H1 (cell line): ENCODE measurements around the gene TMED4. TPM values are rescaled to one million over a fixed set of nuclear protein-coding genes. Genes with fewer than 3 reads are reported as not detected.

ENCODE experiments used
- CTCF ChIA-PET: fragments of 300-600 bp; sonication (Branson Sonifier 250); formaldehyde crosslinking; loops from one replicate; lab custom pipeline; 2021; ENCODE audit not compliant: partially characterized antibody; lab: Charles Lee
- POLR2A ChIA-PET: fragments of 300-600 bp; sonication (Branson Sonifier 250); formaldehyde crosslinking; loops from one replicate; lab custom pipeline; 2021; ENCODE audit warnings: inconsistent platforms; ENCODE audit not compliant: partially characterized antibody; lab: Charles Lee
- DNase-seq, 2 experiments: peaks; one replicate each; pipeline versions ENCODE4 v3.0.0 to v3.0.0-alpha.2; 2010 to 2022; ENCODE audit warnings: low spot score in 2 of 2, low read depth in 1 of 2, mixed read lengths in 1 of 2
- FAIRE-seq: peaks from 2 replicates; lab custom pipeline; 2011; peaks lifted over from hg19 to GRCh38; lab: Jason Lieb, UNC
- H2AFZ ChIP-seq: 2 replicates; pipeline ENCODE4 v1.8.1; 2012; ENCODE audit warnings: low read length, inconsistent platforms
- H2AK5ac ChIP-seq: 2 replicates; pipeline ENCODE4 v1.6.1; 2013; ENCODE audit warnings: low read depth, low read length
- H2BK120ac ChIP-seq: replicated peaks from 2 replicates; pipeline ENCODE3; 2013; ENCODE audit warnings: low read depth, low read length, inconsistent platforms
- H2BK12ac ChIP-seq: 2 replicates; pipeline ENCODE4 v1.6.1; 2013; ENCODE audit warnings: low read depth, low read length
- H2BK15ac ChIP-seq: 2 replicates; pipeline ENCODE4 v1.6.1; 2013; ENCODE audit warnings: low read length
- H2BK20ac ChIP-seq: 2 replicates; pipeline ENCODE4 v1.6.1; 2013; ENCODE audit warnings: low read length
- H2BK5ac ChIP-seq: 2 replicates; pipeline ENCODE4 v1.6.1; 2013; ENCODE audit warnings: low read depth, low read length
- H3K14ac ChIP-seq: 2 replicates; pipeline ENCODE4 v1.6.1; 2013; ENCODE audit warnings: inconsistent platforms; ENCODE audit not compliant: insufficient read length
- H3K18ac ChIP-seq: 2 replicates; pipeline ENCODE4 v1.6.1; 2013; ENCODE audit warnings: low read length; ENCODE audit errors: extremely low read depth
- H3K23ac ChIP-seq: 2 replicates; pipeline ENCODE4 v1.6.1; 2013; ENCODE audit warnings: inconsistent platforms; ENCODE audit not compliant: insufficient read length
- H3K23me2 ChIP-seq: 2 replicates; pipeline ENCODE4 v1.6.1; 2013; ENCODE audit warnings: low read depth, low read length
- H3K27ac ChIP-seq: 2 replicates; pipeline ENCODE4 v1.6.1; 2011; ENCODE audit warnings: low read depth, low read length, inconsistent platforms
- H3K27me3 ChIP-seq, 4 experiments: replicated peaks in 1 of 4; 1 replicate in 1 of 4; 2 replicates in 3 of 4; pipeline versions ENCODE4 v1.6.1 to v1.8.1; 2011 to 2013; ENCODE audit warnings: low read length in 3 of 4, mild to moderate bottlenecking in 3 of 4, inconsistent platforms in 2 of 4, mixed read lengths in 2 of 4, moderate library complexity in 1 of 4; ENCODE audit not compliant: control insufficient read depth in 3 of 4, insufficient read depth in 3 of 4; ENCODE audit errors: extremely low read depth in 1 of 4
- H3K36me3 ChIP-seq, 4 experiments: 2 replicates each; pipeline versions ENCODE4 v1.6.1 to v1.8.1; 2011 to 2013; ENCODE audit warnings: mild to moderate bottlenecking in 4 of 4, low read length in 3 of 4, moderate library complexity in 2 of 4, control low read depth in 1 of 4, inconsistent platforms in 1 of 4; ENCODE audit not compliant: insufficient read depth in 4 of 4, control insufficient read depth in 2 of 4
- H3K4ac ChIP-seq: replicated peaks from 2 replicates; pipeline ENCODE3; 2013; ENCODE audit warnings: low read length, low read depth, mixed read lengths, inconsistent platforms; ENCODE audit not compliant: insufficient read length
- H3K4me1 ChIP-seq, 4 experiments: replicated peaks in 1 of 4; 1 replicate in 1 of 4; 2 replicates in 3 of 4; pipeline versions ENCODE4 v1.6.1 to v1.8.1; 2011 to 2013; ENCODE audit warnings: low read length in 3 of 4, inconsistent platforms in 2 of 4, mixed read lengths in 1 of 4; ENCODE audit not compliant: insufficient read depth in 4 of 4, control insufficient read depth in 3 of 4
- H3K4me2 ChIP-seq, 2 experiments: 2 replicates each; pipeline versions ENCODE4 v1.6.1 to v1.8.1; 2011 to 2013; ENCODE audit warnings: low read depth in 2 of 2, low read length in 2 of 2, control low read depth in 1 of 2, inconsistent platforms in 1 of 2, mild to moderate bottlenecking in 1 of 2; ENCODE audit not compliant: insufficient read depth in 1 of 2
- H3K4me3 ChIP-seq, 4 experiments: fragments of 200-600, 300-600 bp in 1 of 4; sonication (generic), shearing (Covaris generic), sonication (Bioruptor Twin) in 1 of 4; 2 replicates each; pipeline versions ENCODE4 v1.5.1 to v1.8.1; 2011 to 2016; ENCODE audit warnings: low read length in 4 of 4, low read depth in 3 of 4, control low read depth in 2 of 4, inconsistent platforms in 2 of 4, mild to moderate bottlenecking in 2 of 4, mixed read lengths in 1 of 4, moderate library complexity in 1 of 4; ENCODE audit not compliant: insufficient read depth in 2 of 4; ENCODE audit errors: extremely low read depth in 1 of 4
- H3K56ac ChIP-seq: replicated peaks from 2 replicates; pipeline ENCODE3; 2013; ENCODE audit warnings: low read depth, mild to moderate bottlenecking, mixed read lengths, low read length, inconsistent platforms; ENCODE audit not compliant: insufficient read length
- H3K79me1 ChIP-seq: 2 replicates; pipeline ENCODE4 v1.6.1; 2013; ENCODE audit warnings: low read depth, low read length, control low read depth
- H3K79me2 ChIP-seq, 2 experiments: 2 replicates each; pipeline versions ENCODE4 v1.6.1 to v1.8.1; 2012 to 2013; ENCODE audit warnings: low read length in 2 of 2, mild to moderate bottlenecking in 2 of 2, inconsistent platforms in 1 of 2; ENCODE audit not compliant: insufficient read depth in 2 of 2, control insufficient read depth in 1 of 2
- H3K9ac ChIP-seq, 4 experiments: replicated peaks in 1 of 4; 1 replicate in 1 of 4; 2 replicates in 3 of 4; pipeline versions ENCODE4 v1.6.1 to v1.8.1; 2011 to 2013; ENCODE audit warnings: low read depth in 3 of 4, low read length in 3 of 4, control low read depth in 2 of 4, mild to moderate bottlenecking in 2 of 4, moderate library complexity in 2 of 4, inconsistent platforms in 1 of 4; ENCODE audit errors: extremely low read depth in 1 of 4
- H3K9me3 ChIP-seq, 2 experiments: 2 replicates each; pipeline versions ENCODE4 v1.6.1 to v1.8.1; 2012 to 2013; ENCODE audit warnings: mild to moderate bottlenecking in 2 of 2, moderate library complexity in 2 of 2, control low read depth in 1 of 2, inconsistent platforms in 1 of 2, low read depth in 1 of 2, low read length in 1 of 2, mixed read lengths in 1 of 2; ENCODE audit not compliant: insufficient read depth in 2 of 2
- H4K20me1 ChIP-seq, 2 experiments: replicated peaks in 1 of 2; 2 replicates each; pipeline versions ENCODE3 to v1.8.1; 2011 to 2013; ENCODE audit warnings: inconsistent platforms in 2 of 2, low read length in 2 of 2, mild to moderate bottlenecking in 1 of 2; ENCODE audit not compliant: insufficient read depth in 2 of 2, control insufficient read depth in 1 of 2
- H4K5ac ChIP-seq: 2 replicates; pipeline ENCODE4 v1.6.1; 2013; ENCODE audit warnings: low read length, low read depth, mixed read lengths, inconsistent platforms; ENCODE audit not compliant: insufficient read length
- H4K8ac ChIP-seq: 2 replicates; pipeline ENCODE4 v1.8.0; 2013; ENCODE audit warnings: mild to moderate bottlenecking, moderate library complexity, low read length, inconsistent platforms; ENCODE audit not compliant: insufficient read depth; ENCODE audit errors: extremely low read depth
- H4K91ac ChIP-seq: replicated peaks from 2 replicates; pipeline ENCODE3; 2013; ENCODE audit warnings: low read length, mixed read lengths, inconsistent platforms; ENCODE audit not compliant: insufficient read length
- BRCA1 ChIP-seq: IDR thresholded peaks from 2 replicates; pipeline ENCODE4 v1.6.1; 2012; ENCODE audit warnings: low read depth, low read length, improper control_type of control experiment
- CBX8 ChIP-seq: fragments of 300-800, 300-1000 bp; sonication (generic); IDR thresholded peaks from 2 replicates; pipeline ENCODE4 v1.7.1; 2016; ENCODE audit warnings: low read depth, low read length, borderline replicate concordance
- CHD2 ChIP-seq: IDR thresholded peaks from 2 replicates; pipeline ENCODE4 v1.6.1; 2012; ENCODE audit warnings: low read length, improper control_type of control experiment
- CTBP2 ChIP-seq: IDR thresholded peaks from 2 replicates; pipeline ENCODE4 v1.7.0; 2011; ENCODE audit warnings: borderline replicate concordance, mild to moderate bottlenecking, moderate library complexity, mixed read lengths, low read length; ENCODE audit not compliant: insufficient read depth, insufficient read length
- GABPA ChIP-seq: IDR thresholded peaks from 2 replicates; pipeline ENCODE4 v1.6.1; 2011; ENCODE audit warnings: mild to moderate bottlenecking, low read length, moderate library complexity, borderline replicate concordance; ENCODE audit not compliant: insufficient read depth
- NRF1 ChIP-seq: IDR thresholded peaks from 2 replicates; pipeline ENCODE4 v1.6.1; 2011; ENCODE audit warnings: mild to moderate bottlenecking, low read depth, low read length, improper control_type of control experiment
- POU5F1 ChIP-seq: IDR thresholded peaks from 2 replicates; pipeline ENCODE4 v1.6.1; 2011; ENCODE audit warnings: low read depth, mild to moderate bottlenecking, low read length, moderate library complexity
- RBBP5 ChIP-seq: IDR thresholded peaks from 2 replicates; pipeline ENCODE4 v1.7.1; 2012; ENCODE audit warnings: low read depth, mild to moderate bottlenecking, inconsistent platforms, low read length, moderate library complexity, borderline replicate concordance
- RFX5 ChIP-seq: IDR thresholded peaks from 2 replicates; pipeline ENCODE4 v1.6.1; 2011; ENCODE audit warnings: low read depth, low read length, improper control_type of control experiment, borderline replicate concordance
- RNF2 ChIP-seq: fragments of 200-900, 300-1000 bp; sonication (generic); IDR thresholded peaks from 2 replicates; pipeline ENCODE4 v1.7.1; 2016; ENCODE audit warnings: borderline replicate concordance, low read depth, mild to moderate bottlenecking, antibody characterized with exemption, low read length; ENCODE audit not compliant: poor library complexity, severe bottlenecking; ENCODE audit errors: missing control alignments
- SIN3A ChIP-seq, 2 experiments: IDR thresholded peaks in 1 of 2; conservative IDR thresholded peaks in 1 of 2; 2 replicates each; pipeline ENCODE4 v1.6.1; 2011 to 2012; ENCODE audit warnings: low read length in 2 of 2, improper control_type of control experiment in 1 of 2, low read depth in 1 of 2, mild to moderate bottlenecking in 1 of 2
- SIRT6 ChIP-seq: IDR thresholded peaks from one replicate; pipeline ENCODE4 v1.7.1; 2012; ENCODE audit warnings: low read length, inconsistent platforms
- SUZ12 ChIP-seq: fragments of 200-600 bp; sonication (generic); IDR thresholded peaks from 2 replicates; pipeline ENCODE4 v1.6.1; 2012; ENCODE audit warnings: mild to moderate bottlenecking, inconsistent platforms, low read length, moderate library complexity, mixed read lengths
- YY1 ChIP-seq: IDR thresholded peaks from 2 replicates; pipeline ENCODE4 v1.6.1; 2011; ENCODE audit warnings: low read depth, mild to moderate bottlenecking, low read length
- WGBS, 2 experiments: shearing (Covaris generic) in 1 of 2; methylation state at CpG; one replicate each; pipeline versions ENCODE4 v1.1.6 to v1.1.7; 2013 to 2015; ENCODE audit warnings: low lambda C conversion rate in 2 of 2, mixed read lengths in 2 of 2, inconsistent platforms in 1 of 2, low coverage in 1 of 2, missing lambda C conversion rate in 1 of 2; ENCODE audit not compliant: insufficient replicate concordance in 2 of 2, insufficient coverage in 1 of 2, insufficient read length in 1 of 2; ENCODE audit errors: extremely low coverage in 1 of 2, missing lambda C conversion rate in 1 of 2; 5-methylcytosine and 5-hydroxymethylcytosine counted together
- polyA plus RNA-seq, 7 experiments: library from polyadenylated mRNA; depleted of rRNA in 3 of 7; stranded (reverse) in 5 of 7; unstranded in 2 of 7; fragments of >200 nt in 5 of 7; fragments of 200-250 nt in 2 of 7; gene quantifications; 1 replicate in 5 of 7; 2 replicates in 1 of 7; 4 replicates in 1 of 7; pipeline versions ENCODE4 v1.2.1 to v1.2.3, GENCODE V29; 2011 to 2013; ENCODE audit warnings: missing spikeins in 2 of 7, mixed read lengths in 2 of 7
- total RNA-seq: library from RNA; stranded (reverse); fragmentation: NEBNext Ultra II Directional; extraction: Animal tissue kit (Norgen Biotek cat#: 25700); gene quantifications from 2 replicates; pipeline ENCODE4 v1.2.1, GENCODE V29; 2021

Gene TMED4
- total and polyA plus RNA-seq, 2 of the 8 experiments (the other 6 are each of a cell fraction or from before 2014, with no cell fraction given), result 44.9 to 76.7 TPM

- H3K4ac ChIP-seq, result no peak overlapping the region
- DNase-seq (no peak), FAIRE-seq (no peak)
- H4K8ac ChIP-seq, result no peak overlapping the region
- no peaks in the 10 kb centered on the region for H3K9me3 ChIP-seq
- peaks cover 0 to 21% (median 7%) of the 10 kb centered on the region in 4 experiments; a peak in 4 of 8 replicates for H3K36me3 ChIP-seq
- H2BK15ac ChIP-seq, result no peak overlapping the region
- H4K5ac ChIP-seq, result no peak overlapping the region
- no peaks in the 10 kb centered on the region for H3K27me3 ChIP-seq
- H2BK5ac ChIP-seq, result no peak overlapping the region
- no peak overlapping the region for H4K91ac ChIP-seq
- ChIA-PET POLR2A (interaction anchor here (1.3 to 2.0 kb wide), 4 partner anchors 9 to 15 kb away, joined by 3 to 6 read pairs (median 4); partner anchors contain the start of gene OGDH), CTCF (interaction anchor here (0.9 to 1.7 kb wide), 2 partner anchors 15 to 56 kb away, joined by 3 to 4 read pairs; no protein-coding TSS in a partner anchor)
- H3K4me3 ChIP-seq, result no peak overlapping the region
- peaks cover 15% of the 10 kb centered on the region for H3K79me1 ChIP-seq
- H3K79me2 ChIP-seq, result peaks cover 12 to 83% of the 10 kb centered on the region in 2 experiments
- no peak overlapping the region for H3K18ac ChIP-seq
- 92% methylated on average over 5 of the region's 5 CpGs; no CpG with 5 or more reads in 1 of the 2 experiments for WGBS, 2 experiments
- no peak overlapping the region for H3K9ac ChIP-seq
- H2BK120ac ChIP-seq, result no peak overlapping the region
- H2BK20ac ChIP-seq, result no peak overlapping the region
- H4K20me1 ChIP-seq, result peaks cover 3 to 20% of the 10 kb centered on the region in 2 experiments
- H3K27ac ChIP-seq, result no peak overlapping the region
- no peak overlapping the region for H2AK5ac ChIP-seq
- H2BK12ac ChIP-seq, result no peak overlapping the region
- H2AFZ ChIP-seq, result no peak overlapping the region
- H3K14ac ChIP-seq, result no peak overlapping the region
- H3K4me1 ChIP-seq, result peaks cover 0 to 2% (median 0%) of the 10 kb centered on the region in 4 experiments; a peak in 3 of 7 replicates
- no peak overlapping the region for H3K4me2 ChIP-seq
- H3K56ac ChIP-seq, result no peak overlapping the region
- no peaks in the 10 kb centered on the region for H3K23me2 ChIP-seq
- no peak overlapping the region for H3K23ac ChIP-seq
- TF ChIP-seq RBBP5, result no peak
- TF ChIP-seq RFX5, result no peak
- no peak for TF ChIP-seq NRF1
- TF ChIP-seq CTBP2, result no peak
- TF ChIP-seq BRCA1, result no peak
- TF ChIP-seq YY1, result no peak
- no peak for TF ChIP-seq POU5F1
- TF ChIP-seq SIRT6, result no peak
- TF ChIP-seq CHD2, result no peak
- no peak for TF ChIP-seq GABPA
- TF ChIP-seq CBX8, result no peak
- no peak for TF ChIP-seq RNF2
- TF ChIP-seq SUZ12, result no peak
- no peak for TF ChIP-seq SIN3A (conservative IDR thresholded peaks at IDR 0.05 in 1 of 2, IDR thresholded peaks at IDR 0.05 in 1 of 2; ENCODE audit: low read depth in 1 of 2, low read length in 2 of 2)
Observed at GRCh38 chr7:44621750-44622103, 39.7 kb upstream of the TMED4 start.
